Ishikawa (cell line): ENCODE measurements around the gene TUBA4A.
A peak's percentile ranks its signal among the peaks of the same experiment; 100 is the strongest.

Experiments
- CEBPB ChIP-seq: IDR thresholded peaks from 2 replicates; pipeline ENCODE4 v1.6.1; 2012
- CREB1 ChIP-seq: IDR thresholded peaks from 2 replicates; pipeline ENCODE4 v1.6.1; 2012; ENCODE audit warnings: low read depth
- EGR1 ChIP-seq: IDR thresholded peaks from 2 replicates; pipeline ENCODE4 v1.6.1; 2012
- EP300 ChIP-seq: IDR thresholded peaks from 2 replicates; pipeline ENCODE4 v1.6.1; 2012; ENCODE audit warnings: borderline replicate concordance
- FOXM1 ChIP-seq: IDR thresholded peaks from 2 replicates; pipeline ENCODE4 v1.6.1; 2012; ENCODE audit warnings: low read depth, borderline replicate concordance
- NFIC ChIP-seq: IDR thresholded peaks from 2 replicates; pipeline ENCODE4 v1.6.1; 2012
- RAD21 ChIP-seq: IDR thresholded peaks from 2 replicates; pipeline ENCODE4 v1.6.1; 2012; ENCODE audit warnings: low read depth
- REST ChIP-seq: IDR thresholded peaks from 2 replicates; pipeline ENCODE4 v1.6.1; 2012; ENCODE audit warnings: low read depth, mild to moderate bottlenecking
- TAF1 ChIP-seq: IDR thresholded peaks from 2 replicates; pipeline ENCODE4 v1.6.1; 2012; ENCODE audit warnings: low read depth, mild to moderate bottlenecking
- TCF12 ChIP-seq: IDR thresholded peaks from 2 replicates; pipeline ENCODE4 v1.6.1; 2012; ENCODE audit warnings: low read depth
- TEAD4 ChIP-seq: IDR thresholded peaks from 2 replicates; pipeline ENCODE4 v1.6.1; 2012
- YY1 ChIP-seq: IDR thresholded peaks from 2 replicates; pipeline ENCODE4 v1.6.1; 2012; ENCODE audit warnings: low read depth
- ZBTB7A ChIP-seq: IDR thresholded peaks from 2 replicates; pipeline ENCODE4 v1.6.1; 2012; ENCODE audit warnings: low read depth
- TF ChIP-seq, protein P1 (sequence below): IDR thresholded peaks from 2 replicates; pipeline ENCODE4 v1.6.1; 2012
- TF ChIP-seq, protein P2 (sequence below): IDR thresholded peaks from 2 replicates; pipeline ENCODE4 v1.6.1; 2012

TUBA4A gene

GRCh38 chr2:219253753-219254589 lies at the start of gene TUBA4A:
TSS of gene TUBA4A (minus strand) at chr2:219253918. CDS start at chr2:219253858, 60 bp downstream.
- no peak for TF ChIP-seq EGR1
- TF ChIP-seq CEBPB = no peak
- TF ChIP-seq ZBTB7A = peak; percentile 94
- no peak for TF ChIP-seq RAD21
- no peak for TF ChIP-seq YY1
- TF ChIP-seq, protein P1, sequence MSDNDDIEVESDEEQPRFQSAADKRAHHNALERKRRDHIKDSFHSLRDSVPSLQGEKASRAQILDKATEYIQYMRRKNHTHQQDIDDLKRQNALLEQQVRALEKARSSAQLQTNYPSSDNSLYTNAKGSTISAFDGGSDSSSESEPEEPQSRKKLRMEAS = peak; percentile 30
- no peak for TF ChIP-seq CREB1
- no peak for TF ChIP-seq TEAD4
- TF ChIP-seq, protein P2, sequence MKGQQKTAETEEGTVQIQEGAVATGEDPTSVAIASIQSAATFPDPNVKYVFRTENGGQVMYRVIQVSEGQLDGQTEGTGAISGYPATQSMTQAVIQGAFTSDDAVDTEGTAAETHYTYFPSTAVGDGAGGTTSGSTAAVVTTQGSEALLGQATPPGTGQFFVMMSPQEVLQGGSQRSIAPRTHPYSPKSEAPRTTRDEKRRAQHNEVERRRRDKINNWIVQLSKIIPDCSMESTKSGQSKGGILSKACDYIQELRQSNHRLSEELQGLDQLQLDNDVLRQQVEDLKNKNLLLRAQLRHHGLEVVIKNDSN = no peak
- no peak for TF ChIP-seq FOXM1
- TF ChIP-seq EP300 = no peak
- 0 out of 2 replicates have a peak, but pooled peaks have one; percentile 25 for TF ChIP-seq TAF1
- 0 out of 2 replicates have a peak, but pooled peaks have one; percentile 41 for TF ChIP-seq TCF12
- TF ChIP-seq REST = no peak
- no peak for TF ChIP-seq NFIC

DNA sequence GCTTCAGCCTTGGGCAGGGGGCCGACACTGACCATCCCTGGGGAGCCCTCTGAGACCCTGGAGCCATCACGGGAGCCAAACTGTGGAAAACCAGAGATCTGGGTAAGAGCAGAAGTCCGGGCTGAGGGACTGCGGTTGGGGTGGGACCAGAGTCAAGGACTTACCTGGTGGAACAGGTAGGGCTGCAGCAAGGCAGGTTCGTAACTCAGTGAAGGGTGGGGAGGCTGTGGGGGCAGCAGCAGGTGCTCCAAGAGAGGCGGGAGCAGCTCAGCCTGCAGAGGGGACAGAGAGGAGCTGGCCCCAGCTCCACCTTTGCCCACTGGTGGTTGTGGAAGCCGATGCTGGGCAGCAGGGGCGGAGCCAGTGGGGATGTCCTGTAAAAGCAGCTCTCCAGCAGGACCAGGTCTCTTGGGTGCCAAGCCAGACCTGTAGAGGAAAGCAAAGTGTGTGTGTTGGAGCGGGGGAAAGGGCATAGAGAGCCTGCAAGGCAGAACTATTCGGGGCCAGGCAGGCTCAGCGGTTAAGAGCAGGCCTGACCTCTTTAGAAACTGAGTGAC lies 48.8 kb upstream of the TUBA4A start:
- TF ChIP-seq NFIC = no peak

GRCh38 chr2:219300022-219300421 lies 46.3 kb upstream of the TUBA4A start:
- TF ChIP-seq, protein P1 = no peak
- TF ChIP-seq FOXM1 (no peak), EP300 (no peak), NFIC (no peak), TAF1 (no peak), ZBTB7A (no peak), CEBPB (no peak), YY1 (no peak), REST (no peak), CREB1 (no peak), TEAD4 (no peak), RAD21 (no peak), EGR1 (no peak), TCF12 (no peak)
- TF ChIP-seq, protein P2 = no peak

DNA sequence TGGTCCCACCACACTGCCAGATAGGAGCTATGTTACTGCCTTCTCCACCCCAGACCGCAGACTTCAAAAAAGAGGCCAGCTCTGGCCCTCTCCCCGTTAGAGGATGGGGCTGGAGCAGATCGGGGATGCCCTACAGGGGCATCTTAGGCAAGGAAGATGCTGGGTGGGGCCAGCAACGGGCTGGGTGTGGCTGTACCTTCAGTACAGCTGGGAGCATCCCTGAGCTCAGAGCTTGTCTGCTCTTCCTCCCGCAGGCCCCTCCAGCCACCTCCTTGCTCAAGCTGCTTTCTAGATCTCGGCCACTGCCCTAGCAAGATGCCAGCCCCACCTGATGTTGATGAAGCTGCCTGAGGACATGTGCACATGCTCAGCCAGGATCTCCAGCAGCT lies 45.6 kb upstream of the TUBA4A start:
- TF ChIP-seq RAD21 (no peak), YY1 (no peak), NFIC (no peak), CEBPB (no peak), EGR1 (no peak)
- TF ChIP-seq, protein P2 = no peak

GRCh38 chr2:219298759-219299371 lies 45.1 kb upstream of the TUBA4A start:
- peak; percentile 11; the same call in 1 of the 2 replicates for TF ChIP-seq REST
- TF ChIP-seq EP300 = no peak
- TF ChIP-seq CEBPB = no peak
- peak; percentile 88 for TF ChIP-seq RAD21
- no peak for TF ChIP-seq ZBTB7A
